Central memory CD8-positive, alpha-beta T cell (primary cell): Measurements from ENCODE around the gene PRPSAP1.

Source experiments
- ATAC-seq: fragments of 150-1000 bp; cut with Tn5 transposase; replicated peaks from 2 replicates; pipeline ENCODE4 v1.10.0; 2022; ENCODE audit warnings: mild to moderate bottlenecking, moderate FRiP score, moderate number of reproducible peaks; ENCODE audit not compliant: poor library complexity, severe bottlenecking; ENCODE audit errors: extremely low read depth
- DNase-seq, 2 donors: peaks; one replicate each; pipeline ENCODE4 v3.0.0; 2021; ENCODE audit warnings: low spot score in 2 of 2
- H3K27ac Mint-ChIP-seq: one replicate; pipeline ENCODE4 v1.8.0; 2022; ENCODE audit warnings: low read depth, mild to moderate bottlenecking, moderate library complexity, mixed read lengths
- H3K27me3 Mint-ChIP-seq: one replicate; pipeline ENCODE4 v1.8.0; 2022; ENCODE audit warnings: mixed read lengths
- H3K36me3 Mint-ChIP-seq: one replicate; pipeline ENCODE4 v1.8.0; 2022; ENCODE audit warnings: mild to moderate bottlenecking, moderate library complexity, mixed read lengths; ENCODE audit not compliant: insufficient read depth
- H3K4me1 Mint-ChIP-seq: one replicate; pipeline ENCODE4 v1.8.0; 2022; ENCODE audit warnings: mixed read lengths
- H3K4me3 Mint-ChIP-seq: one replicate; pipeline ENCODE4 v1.8.0; 2022; ENCODE audit warnings: mild to moderate bottlenecking, moderate library complexity, mixed read lengths
- H3K9me3 Mint-ChIP-seq: one replicate; pipeline ENCODE4 v1.8.0; 2022; ENCODE audit warnings: mixed read lengths

PRPSAP1 gene

DNA sequence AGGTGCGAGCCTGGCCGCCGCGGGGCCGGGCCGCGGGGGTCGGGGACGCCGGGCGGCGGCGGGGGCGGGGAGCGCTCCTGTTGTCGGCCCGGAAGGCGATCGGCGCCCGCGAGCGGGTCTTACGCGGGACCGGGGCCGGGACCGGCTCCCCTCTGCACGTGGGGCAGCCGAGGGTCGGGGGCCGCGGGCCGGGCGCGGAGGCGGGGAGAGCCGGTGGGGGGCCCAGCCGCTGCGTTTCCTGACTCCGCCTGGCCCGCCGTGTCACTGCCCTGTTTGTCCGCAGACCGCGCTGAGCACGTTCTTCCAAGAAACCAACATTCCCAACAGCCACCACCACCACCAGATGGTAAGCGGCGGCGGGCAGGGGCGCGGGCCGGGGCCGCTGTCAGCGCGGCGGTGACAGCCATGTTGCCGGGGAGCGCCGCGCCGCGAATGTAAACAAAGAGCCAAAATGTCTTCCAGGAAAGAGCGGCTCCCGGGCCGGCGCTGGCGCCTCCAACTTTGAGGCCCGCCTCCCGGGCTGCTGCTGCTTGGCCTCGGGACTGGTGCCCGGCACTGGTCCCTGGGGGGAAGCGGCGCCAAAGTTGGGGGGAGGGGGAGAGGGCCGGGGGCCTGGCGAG, 88.0 kb downstream of the PRPSAP1 start:
- peaks cover 60% of the 10 kb centered on the region for H3K4me1 Mint-ChIP-seq

DNA sequence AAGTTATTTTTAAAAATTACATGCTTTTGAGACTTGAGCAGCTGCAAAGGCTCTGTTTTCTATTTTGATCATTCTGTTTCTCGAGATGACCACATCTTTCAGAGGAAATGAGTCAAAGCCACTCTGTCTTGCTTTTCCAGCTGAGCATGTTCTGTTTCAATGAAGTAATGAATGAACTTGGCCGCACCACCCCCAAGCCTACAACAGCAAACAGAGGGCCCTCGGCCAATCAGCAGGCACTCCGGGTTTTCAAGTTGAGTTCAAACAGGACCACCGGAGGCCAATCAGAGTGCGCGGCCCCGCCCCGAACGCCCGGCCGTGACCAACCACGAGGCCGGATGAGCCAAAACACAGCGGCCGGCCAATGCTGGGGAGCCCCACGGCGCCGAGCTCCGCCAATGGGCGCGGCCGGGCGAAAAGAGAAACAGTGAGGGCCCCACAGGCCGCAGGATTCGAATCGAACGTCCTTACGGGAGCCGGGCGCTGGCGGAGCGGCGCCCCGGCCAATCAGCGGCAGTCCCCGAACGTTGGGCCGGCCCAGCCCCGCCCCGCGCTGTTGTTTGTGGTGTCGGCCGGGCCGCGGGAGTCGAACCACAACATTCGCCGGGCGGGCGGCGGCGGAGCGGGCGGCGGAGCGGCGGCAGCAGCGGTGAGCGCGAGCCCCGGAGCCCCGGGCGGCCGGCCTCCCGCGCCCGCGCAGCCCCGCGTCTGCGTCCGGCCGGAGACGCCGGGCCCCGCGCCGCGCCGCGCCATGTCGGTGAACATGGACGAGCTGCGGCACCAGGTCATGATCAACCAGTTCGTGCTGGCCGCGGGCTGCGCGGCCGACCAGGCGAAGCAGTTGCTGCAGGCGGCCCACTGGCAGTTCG, 88.7 kb downstream of the PRPSAP1 start, which contains the start of gene UBALD2:
UBALD2 (plus strand) TSS at position 594 of the 869 bp plus-strand sequence; CDS start at position 752, 158 bp downstream.
- Mint-ChIP-seq H3K4me1 (peaks cover 58% of the 10 kb centered on the region), H3K27ac (peak within 1 kb of the TSS; percentile 92), H3K27me3 (no peaks in the 10 kb centered on the region), H3K36me3 (peaks cover 37% of the 10 kb centered on the region), H3K4me3 (peak within 1 kb of the TSS; percentile 90), H3K9me3 (no peaks in the 10 kb centered on the region)
- peak; percentile 95 to 99 for DNase-seq
- ATAC-seq, result peak; percentile 82

More for the DNA sequence above, 88.0 kb downstream of the PRPSAP1 start:
- peak overlapping the region; percentile 90 for H3K4me3 Mint-ChIP-seq
- ATAC-seq (no peak), DNase-seq (peak in 1 of 2 donors; percentile 52)
- H3K27ac Mint-ChIP-seq, result peak overlapping the region; percentile 92
- peaks cover 39% of the 10 kb centered on the region for H3K36me3 Mint-ChIP-seq
- no peaks in the 10 kb centered on the region for H3K9me3 Mint-ChIP-seq
- no peaks in the 10 kb centered on the region for H3K27me3 Mint-ChIP-seq

DNA sequence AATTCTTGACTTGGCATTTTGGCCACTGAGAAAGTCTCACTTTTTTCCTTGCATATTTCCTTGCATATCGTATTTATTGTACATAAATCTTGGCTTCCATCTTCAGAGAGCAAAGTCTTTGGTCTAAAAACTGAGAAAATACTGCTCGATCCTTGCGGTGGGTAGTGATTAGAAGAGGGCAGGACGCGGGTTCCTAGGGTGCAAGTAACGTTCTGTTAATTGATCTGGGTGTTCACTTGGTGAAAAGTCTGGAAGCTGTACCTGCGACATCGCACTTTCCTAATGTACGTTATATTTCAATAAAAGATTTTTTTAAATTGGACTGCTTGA, 89.3 kb downstream of the PRPSAP1 start:
- peaks cover 33% of the 10 kb centered on the region for H3K36me3 Mint-ChIP-seq
- ATAC-seq (peak; percentile 0), DNase-seq (no peak)
- peak overlapping the region; percentile 90 for H3K4me3 Mint-ChIP-seq
- H3K4me1 Mint-ChIP-seq, result peaks cover 52% of the 10 kb centered on the region
- no peaks in the 10 kb centered on the region for H3K27me3 Mint-ChIP-seq
- H3K27ac Mint-ChIP-seq, result peak overlapping the region; percentile 91
- H3K9me3 Mint-ChIP-seq, result no peaks in the 10 kb centered on the region

DNA sequence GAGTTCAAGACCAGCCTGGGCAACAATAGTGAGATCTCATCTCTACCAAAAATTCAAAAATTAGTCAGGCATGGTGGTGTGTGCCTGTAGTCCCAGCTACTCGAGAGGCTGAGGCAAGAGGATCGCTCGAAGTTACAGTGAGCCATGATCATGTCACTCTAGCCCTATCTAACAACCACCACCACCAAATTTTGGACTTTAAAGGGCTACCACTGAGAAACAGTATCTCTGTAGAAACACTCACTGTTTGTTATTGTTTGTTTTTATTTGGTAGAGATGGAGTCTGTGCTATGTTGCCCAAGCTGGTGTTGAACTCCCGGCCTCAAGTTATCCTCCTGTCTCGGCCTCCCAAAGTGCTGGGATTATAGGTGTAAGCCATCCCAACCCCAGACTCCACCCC, 89.8 kb downstream of the PRPSAP1 start:
- Mint-ChIP-seq H3K4me3 (no peak overlapping the region), H3K27me3 (no peaks in the 10 kb centered on the region), H3K27ac (peak overlapping the region; percentile 91), H3K36me3 (peaks cover 28% of the 10 kb centered on the region), H3K4me1 (peaks cover 48% of the 10 kb centered on the region), H3K9me3 (no peaks in the 10 kb centered on the region)
- DNase-seq (no peak), ATAC-seq (no peak)

DNA sequence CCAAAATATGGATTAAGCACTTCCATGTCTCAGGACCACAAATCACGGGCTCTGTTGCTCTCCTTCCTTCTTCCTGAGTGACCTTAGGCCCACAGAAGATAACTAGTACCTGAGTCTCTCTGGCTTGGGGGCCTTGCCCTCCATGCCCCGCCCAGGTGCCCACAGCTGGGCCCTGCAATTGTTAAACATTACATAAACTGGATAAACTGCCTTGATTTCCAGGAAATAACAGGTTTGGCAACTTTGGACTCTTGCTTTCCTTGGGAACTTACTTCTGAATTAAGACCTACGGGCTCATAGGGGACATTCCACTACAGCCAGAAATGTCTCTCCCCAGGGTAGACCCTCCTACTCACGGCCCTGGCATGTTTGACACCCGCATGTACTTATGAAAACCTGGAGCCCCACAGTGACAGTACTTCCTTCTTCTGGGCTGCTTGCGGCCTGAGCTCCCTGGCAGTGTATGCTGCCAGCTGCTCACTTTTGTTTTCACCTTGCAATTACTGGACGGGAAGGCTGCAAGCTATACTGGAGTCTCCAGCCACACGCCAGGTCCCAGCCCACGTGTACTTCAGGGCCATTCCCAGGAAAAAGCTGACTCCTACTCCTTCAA, 90.9 kb downstream of the PRPSAP1 start:
- Mint-ChIP-seq H3K4me3 (peak overlapping the region; percentile 38), H3K36me3 (peaks cover 22% of the 10 kb centered on the region)
- no peak for ATAC-seq

DNA sequence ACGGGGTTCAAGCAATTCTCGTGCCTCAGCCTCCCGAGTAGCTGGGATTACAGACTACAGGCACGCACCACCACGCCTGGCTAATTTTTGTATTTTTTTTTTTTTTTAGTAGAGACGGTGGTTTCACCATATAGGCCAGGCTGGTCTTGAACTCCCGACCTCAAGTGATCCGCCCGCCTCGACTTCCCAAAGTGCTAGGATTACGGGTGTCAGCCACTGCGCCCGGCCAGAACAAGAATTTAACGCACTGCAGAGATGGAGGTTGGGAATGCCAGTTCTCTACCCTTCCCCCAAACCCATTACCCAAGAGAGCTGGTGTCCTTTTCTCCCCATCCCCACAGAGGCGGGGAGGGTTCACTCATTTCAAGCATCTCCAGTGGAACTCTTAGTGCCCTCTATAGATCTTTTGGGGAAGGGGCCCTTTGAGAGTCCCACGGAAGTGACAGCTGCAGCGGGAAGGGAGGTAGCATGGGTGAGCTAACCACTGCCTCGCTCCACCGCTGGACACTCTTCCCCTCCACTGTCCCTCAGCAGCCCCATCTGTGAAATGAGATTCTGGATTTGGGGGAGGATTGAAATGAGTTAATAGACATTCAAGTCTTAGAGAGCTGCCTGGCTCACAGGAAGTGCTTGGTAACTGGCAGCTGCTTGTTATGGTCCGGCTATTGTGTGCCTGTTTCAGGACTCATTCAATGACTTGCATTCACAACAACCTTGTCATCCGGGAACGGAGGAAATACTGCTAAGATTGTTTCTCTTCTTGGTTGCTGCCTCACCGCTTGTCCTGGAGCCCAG, 92.1 kb downstream of the PRPSAP1 start:
- no peak for DNase-seq
- no peak overlapping the region for H3K4me3 Mint-ChIP-seq
- no peaks in the 10 kb centered on the region for H3K9me3 Mint-ChIP-seq
- ATAC-seq, result no peak
- peaks cover 36% of the 10 kb centered on the region for H3K4me1 Mint-ChIP-seq
- H3K27ac Mint-ChIP-seq, result peak overlapping the region; percentile 38
- no peaks in the 10 kb centered on the region for H3K27me3 Mint-ChIP-seq
- H3K36me3 Mint-ChIP-seq, result peaks cover 14% of the 10 kb centered on the region

More for the DNA sequence above, 90.9 kb downstream of the PRPSAP1 start:
- no peak for DNase-seq
- no peaks in the 10 kb centered on the region for H3K9me3 Mint-ChIP-seq
- no peaks in the 10 kb centered on the region for H3K27me3 Mint-ChIP-seq
- peaks cover 40% of the 10 kb centered on the region for H3K4me1 Mint-ChIP-seq
- H3K27ac Mint-ChIP-seq, result peak overlapping the region; percentile 5

DNA sequence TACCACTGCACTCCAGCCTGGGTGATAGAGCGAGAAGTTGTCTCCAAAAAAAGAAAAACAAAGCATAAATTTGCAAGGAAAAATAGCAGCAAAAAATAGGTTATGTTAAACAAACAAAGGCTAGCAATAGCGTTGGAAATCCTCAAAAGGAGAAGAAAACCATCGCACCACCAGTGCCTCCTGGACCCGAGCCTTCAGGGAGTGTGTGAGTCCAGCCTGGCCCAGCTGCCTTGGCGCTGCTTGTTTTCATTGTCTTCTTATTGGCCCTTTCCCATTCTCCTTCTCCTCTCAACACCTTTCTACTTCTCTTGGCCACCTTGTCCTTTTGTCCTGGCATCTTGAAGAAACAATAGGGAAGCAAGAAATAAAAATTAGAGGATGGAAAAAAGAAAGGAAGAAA, 93.0 kb downstream of the PRPSAP1 start:
- ATAC-seq (no peak), DNase-seq (no peak)
- no peaks in the 10 kb centered on the region for H3K27me3 Mint-ChIP-seq
- H3K4me1 Mint-ChIP-seq, result peaks cover 40% of the 10 kb centered on the region
- no peak overlapping the region for H3K4me3 Mint-ChIP-seq
- peaks cover 7% of the 10 kb centered on the region for H3K36me3 Mint-ChIP-seq
- H3K27ac Mint-ChIP-seq, result no peak overlapping the region
- no peaks in the 10 kb centered on the region for H3K9me3 Mint-ChIP-seq

DNA sequence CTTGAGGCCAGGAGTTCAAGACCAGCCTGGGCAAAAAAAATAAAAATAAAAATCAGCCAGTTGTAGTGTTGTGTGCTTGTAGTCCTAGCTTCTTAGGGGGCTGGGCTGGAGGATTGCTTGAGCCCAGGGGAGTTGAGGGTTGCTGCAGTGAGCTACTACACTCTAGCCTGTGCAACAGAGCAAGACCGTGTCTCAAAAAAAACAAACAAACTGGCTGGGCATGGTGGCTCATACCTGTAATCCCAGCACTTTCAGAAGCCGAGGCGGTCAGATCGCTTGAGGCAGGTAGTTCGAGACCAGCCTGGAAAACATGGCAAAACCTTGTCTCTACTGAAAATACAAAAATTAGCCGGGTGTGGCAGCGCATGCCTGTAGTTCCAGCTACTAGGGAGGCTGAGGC, 93.5 kb downstream of the PRPSAP1 start:
- Mint-ChIP-seq H3K27me3 (no peaks in the 10 kb centered on the region), H3K9me3 (no peaks in the 10 kb centered on the region), H3K4me1 (peaks cover 40% of the 10 kb centered on the region), H3K36me3 (peaks cover 7% of the 10 kb centered on the region), H3K27ac (no peak overlapping the region), H3K4me3 (no peak overlapping the region)
- ATAC-seq, result no peak
- no peak for DNase-seq
